ENCODE measurements around the gene GP1BA. TPM values are rescaled to one million over a fixed set of nuclear protein-coding genes. Genes with fewer than 3 reads are reported as not detected.

Gene GP1BA
- total RNA-seq, 1 donor from 2014 or later = not detected

DNA sequence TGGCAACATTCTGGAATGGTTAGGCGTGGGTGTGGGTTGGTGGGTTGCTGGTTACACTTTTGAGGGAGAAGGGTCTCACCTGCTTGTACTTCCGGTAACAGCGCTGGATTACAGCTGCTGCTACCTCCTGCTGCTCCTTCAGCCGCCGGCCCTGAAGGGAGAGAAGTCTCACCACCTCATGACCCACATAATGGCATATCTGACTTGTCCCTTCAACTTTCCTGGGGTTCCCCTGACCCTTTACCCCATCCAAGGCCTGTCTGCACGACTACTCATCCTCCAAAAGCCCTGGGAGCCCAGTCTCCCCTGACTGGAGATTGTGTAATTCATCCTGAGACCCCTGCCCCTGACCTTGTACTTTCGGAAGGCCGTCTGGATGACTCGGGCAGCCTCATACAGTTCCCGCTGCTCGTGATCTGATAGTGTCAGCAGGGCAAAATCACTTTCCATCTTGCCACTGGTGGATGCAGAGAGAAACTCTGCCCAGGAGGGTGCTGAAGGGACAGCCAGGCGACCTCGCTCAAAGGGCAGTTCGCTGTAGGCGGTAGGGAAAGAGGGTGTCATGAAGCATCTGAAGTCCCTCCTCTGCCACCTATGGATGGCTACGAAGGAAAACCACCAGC is 37.6 kb downstream of the GP1BA start:
- TF ChIP-seq, protein P1, sequence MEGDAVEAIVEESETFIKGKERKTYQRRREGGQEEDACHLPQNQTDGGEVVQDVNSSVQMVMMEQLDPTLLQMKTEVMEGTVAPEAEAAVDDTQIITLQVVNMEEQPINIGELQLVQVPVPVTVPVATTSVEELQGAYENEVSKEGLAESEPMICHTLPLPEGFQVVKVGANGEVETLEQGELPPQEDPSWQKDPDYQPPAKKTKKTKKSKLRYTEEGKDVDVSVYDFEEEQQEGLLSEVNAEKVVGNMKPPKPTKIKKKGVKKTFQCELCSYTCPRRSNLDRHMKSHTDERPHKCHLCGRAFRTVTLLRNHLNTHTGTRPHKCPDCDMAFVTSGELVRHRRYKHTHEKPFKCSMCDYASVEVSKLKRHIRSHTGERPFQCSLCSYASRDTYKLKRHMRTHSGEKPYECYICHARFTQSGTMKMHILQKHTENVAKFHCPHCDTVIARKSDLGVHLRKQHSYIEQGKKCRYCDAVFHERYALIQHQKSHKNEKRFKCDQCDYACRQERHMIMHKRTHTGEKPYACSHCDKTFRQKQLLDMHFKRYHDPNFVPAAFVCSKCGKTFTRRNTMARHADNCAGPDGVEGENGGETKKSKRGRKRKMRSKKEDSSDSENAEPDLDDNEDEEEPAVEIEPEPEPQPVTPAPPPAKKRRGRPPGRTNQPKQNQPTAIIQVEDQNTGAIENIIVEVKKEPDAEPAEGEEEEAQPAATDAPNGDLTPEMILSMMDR (IDR thresholded peaks at IDR 0.05; ENCODE audit: insufficient read depth, low read length, severe bottlenecking) = no peak
- FAIRE-seq (no peak), DNase-seq (ENCODE audit: low read depth) (no peak)
- Histone ChIP-seq H3K27me3 (ENCODE audit: control insufficient read depth, insufficient read depth, low read length) (no peaks in the 10 kb centered on the region), H3K36me3 (ENCODE audit: control insufficient read depth, insufficient read depth, low read length) (peaks cover 10% of the 10 kb centered on the region), H3K4me3 (ENCODE audit: low read depth, low read length) (no peak overlapping the region)

DNA sequence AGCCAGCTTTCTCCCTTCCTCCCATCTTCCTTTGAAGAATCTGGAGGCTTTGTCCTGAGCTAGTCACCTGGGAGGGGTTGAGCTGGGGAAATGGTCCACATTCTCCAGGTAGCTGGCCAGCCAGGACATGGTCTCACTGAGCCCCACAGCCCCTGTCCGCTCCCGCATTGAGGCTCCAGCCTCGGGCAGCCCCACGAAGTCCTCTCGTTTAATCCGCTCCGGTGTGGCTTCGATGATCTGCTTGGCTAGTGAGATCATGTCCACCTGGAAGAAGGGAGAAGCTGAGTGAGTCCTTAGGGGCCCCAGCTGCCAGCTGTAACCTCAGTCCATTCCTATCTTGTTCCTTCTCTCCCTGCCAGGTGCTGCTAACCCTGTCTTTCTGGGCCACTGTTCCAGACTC is 38.2 kb downstream of the GP1BA start:
- DNase-seq (ENCODE audit: low read depth) (no peak), FAIRE-seq (no peak)
- H3K4me3 ChIP-seq (ENCODE audit: low read depth, low read length) = no peak overlapping the region
- TF ChIP-seq, protein P1 (IDR thresholded peaks at IDR 0.05; ENCODE audit: insufficient read depth, low read length, severe bottlenecking) = no peak
- H3K36me3 ChIP-seq (ENCODE audit: control insufficient read depth, insufficient read depth, low read length) = peaks cover 10% of the 10 kb centered on the region
- no peaks in the 10 kb centered on the region for H3K27me3 ChIP-seq (ENCODE audit: control insufficient read depth, insufficient read depth, low read length)

DNA sequence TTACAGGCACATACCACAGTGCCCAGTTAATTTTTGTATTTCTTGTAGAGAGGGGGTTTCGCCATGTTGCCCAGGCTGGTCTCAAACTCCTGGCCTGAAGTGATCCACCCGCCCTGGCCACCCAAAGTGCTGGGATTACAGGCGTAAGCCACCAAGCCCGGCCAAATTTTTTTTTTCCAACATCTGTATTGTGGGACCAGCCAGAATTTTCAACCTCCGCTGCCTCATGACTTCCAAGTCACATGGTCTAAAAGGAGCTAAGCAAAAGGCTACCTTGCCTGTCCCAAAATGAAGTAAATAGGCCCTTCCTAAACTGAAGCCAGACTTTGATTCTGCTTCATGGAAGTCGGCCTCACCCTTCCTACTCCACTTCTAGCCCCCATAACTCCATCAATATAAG is 39.7 kb downstream of the GP1BA start:
- no peak for FAIRE-seq
- DNase-seq (ENCODE audit: low read depth) = no peak
- TF ChIP-seq, protein P1 (IDR thresholded peaks at IDR 0.05; ENCODE audit: insufficient read depth, low read length, severe bottlenecking) = no peak
- peaks cover 10% of the 10 kb centered on the region for H3K36me3 ChIP-seq (ENCODE audit: control insufficient read depth, insufficient read depth, low read length)
- H3K4me3 ChIP-seq (ENCODE audit: low read depth, low read length) = no peak overlapping the region
- no peaks in the 10 kb centered on the region for H3K27me3 ChIP-seq (ENCODE audit: control insufficient read depth, insufficient read depth, low read length)

DNA sequence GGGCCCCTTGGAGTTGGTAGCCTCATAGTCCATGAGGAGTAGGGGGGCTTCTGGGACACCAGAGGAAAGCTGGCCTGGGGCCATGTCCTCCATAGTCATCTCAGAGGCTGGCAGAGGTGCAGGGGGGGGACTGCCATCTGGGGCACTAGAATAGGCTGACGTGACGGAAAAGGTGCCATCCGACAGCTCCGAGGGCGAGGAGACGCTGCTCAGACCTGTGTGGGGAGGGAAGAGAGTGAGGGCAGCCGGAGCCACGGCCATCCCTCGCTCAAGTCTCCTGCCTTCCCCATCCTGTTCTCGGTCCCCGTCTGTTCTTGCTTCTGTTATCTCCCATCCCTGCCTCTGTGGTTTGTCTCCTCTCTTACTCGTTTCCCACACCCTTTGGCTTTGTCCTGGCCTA is 40.2 kb downstream of the GP1BA start:
- DNase-seq (ENCODE audit: low read depth) = no peak
- H3K4me3 ChIP-seq (ENCODE audit: low read depth, low read length) = no peak overlapping the region
- H3K27me3 ChIP-seq (ENCODE audit: control insufficient read depth, insufficient read depth, low read length) = no peaks in the 10 kb centered on the region
- no peak for FAIRE-seq
- TF ChIP-seq, protein P1 (IDR thresholded peaks at IDR 0.05; ENCODE audit: insufficient read depth, low read length, severe bottlenecking) = no peak
- peaks cover 13% of the 10 kb centered on the region for H3K36me3 ChIP-seq (ENCODE audit: control insufficient read depth, insufficient read depth, low read length)

DNA sequence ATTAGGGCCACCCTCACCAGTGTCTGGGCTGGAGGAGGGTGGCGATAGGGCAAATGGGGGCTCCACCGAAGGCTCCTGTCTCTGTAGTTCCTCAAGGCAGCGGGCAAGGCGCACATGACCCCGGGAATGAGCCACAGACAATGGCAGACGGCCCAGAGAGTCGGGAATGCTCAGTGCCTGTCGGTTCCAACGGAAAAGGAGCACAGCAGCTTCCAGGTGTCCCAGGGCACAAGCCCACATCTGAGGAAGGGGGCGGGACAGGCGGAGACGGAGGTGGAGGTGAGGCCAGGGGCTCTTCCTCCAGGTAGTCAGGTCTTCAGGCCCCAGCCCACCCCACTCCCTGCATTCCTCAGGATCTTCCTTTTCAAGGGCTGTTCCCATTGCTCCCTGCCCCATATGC is 40.7 kb downstream of the GP1BA start:
- no peak for FAIRE-seq
- no peak overlapping the region for H3K4me3 ChIP-seq (ENCODE audit: low read depth, low read length)
- TF ChIP-seq, protein P1 (IDR thresholded peaks at IDR 0.05; ENCODE audit: insufficient read depth, low read length, severe bottlenecking) = no peak

More for the DNA sequence above, 40.7 kb downstream of the GP1BA start:
- DNase-seq (ENCODE audit: low read depth) = no peak
- no peaks in the 10 kb centered on the region for H3K27me3 ChIP-seq (ENCODE audit: control insufficient read depth, insufficient read depth, low read length)
- peaks cover 13% of the 10 kb centered on the region for H3K36me3 ChIP-seq (ENCODE audit: control insufficient read depth, insufficient read depth, low read length)

Data from bronchial epithelial cell (primary cell).